Daoy (cell line): ENCODE results near the gene SCN4A. TPM values are rescaled to one million over a fixed set of nuclear protein-coding genes. Genes with fewer than 3 reads are reported as not detected.
"Not testable (repeated sequence)": the region's sequence is repeated elsewhere in the genome, so short reads cannot be mapped to it uniquely, and the experiment has no call there.

ENCODE experiments used
- DNase-seq: peaks from one replicate; pipeline ENCODE4 v3.0.0-alpha.2; 2015; ENCODE audit warnings: low read depth
- total RNA-seq: library from RNA; depleted of rRNA; stranded (reverse); fragments of >200 nt; shearing (Covaris generic); gene quantifications from 2 replicates; pipeline ENCODE4 v1.2.3, GENCODE V29; 2014

SCN4A gene
- total RNA-seq, 1 experiment from 2014 or later: 0.06 TPM

GRCh38 chr17:63934183-63935112, 38.3 kb downstream of the SCN4A start:
- DNase-seq: no peak

- DNase-seq: no peak
Measured at GRCh38 chr17:63933598-63933997, 39.1 kb downstream of the SCN4A start.

- no peak for DNase-seq
Measured at GRCh38 chr17:63932721-63933120, 40.0 kb downstream of the SCN4A start.

- DNase-seq: no peak
Measured at GRCh38 chr17:63931981-63932561, 40.6 kb downstream of the SCN4A start, which contains the start of gene CD79B. Gene CD79B, minus strand, starts transcription at chr17:63932331. Its CDS starts 70 bp downstream, at chr17:63932261.

- peak; percentile 43 for DNase-seq
Measured at GRCh38 chr17:63930951-63931575, 41.7 kb downstream of the SCN4A start.

- DNase-seq: no peak
Measured at GRCh38 chr17:63929860-63930766, 42.6 kb downstream of the SCN4A start.

GRCh38 chr17:63928966-63929695, 43.6 kb downstream of the SCN4A start:
- no peak for DNase-seq

- DNase-seq: no peak
Measured at GRCh38 chr17:63928172-63928666, 44.5 kb downstream of the SCN4A start.

GRCh38 chr17:63927464-63928171, 45.1 kb downstream of the SCN4A start:
- no peak for DNase-seq

GRCh38 chr17:63926164-63926563, 46.6 kb downstream of the SCN4A start:
- DNase-seq: no peak

GRCh38 chr17:63925615-63926014, 47.1 kb downstream of the SCN4A start:
- no peak for DNase-seq

GRCh38 chr17:63922402-63922801, 50.3 kb downstream of the SCN4A start:
- not testable (repeated sequence) for DNase-seq

- not testable (repeated sequence) for DNase-seq
Measured at GRCh38 chr17:63920779-63921178, 51.9 kb downstream of the SCN4A start.

- DNase-seq: not testable (repeated sequence)
Measured at GRCh38 chr17:63920050-63920449, 52.7 kb downstream of the SCN4A start.

GRCh38 chr17:63919311-63919723, 53.4 kb downstream of the SCN4A start:
- DNase-seq: peak; percentile 66

- not testable (repeated sequence) for DNase-seq
Measured at GRCh38 chr17:63918789-63919305, 53.9 kb downstream of the SCN4A start, which contains the start of gene GH1. Gene GH1, minus strand, starts transcription at chr17:63918839. Its CDS starts 63 bp downstream, at chr17:63918776.

- DNase-seq: no peak
Measured at GRCh38 chr17:63918305-63918704, 54.4 kb downstream of the SCN4A start.

GRCh38 chr17:63917646-63918045, 55.1 kb downstream of the SCN4A start:
- DNase-seq: no peak

- not testable (repeated sequence) for DNase-seq
Measured at GRCh38 chr17:63917206-63917605, 55.5 kb downstream of the SCN4A start.
